Measurements from ENCODE around the gene HAPLN3. TPM values are rescaled to one million over a fixed set of nuclear protein-coding genes. Genes with fewer than 3 reads are reported as not detected.

Gene HAPLN3
- total RNA-seq, 1 experiment from 2014 or later: 42.4 TPM

GRCh38 chr15:88899251-88899650, 3.9 kb upstream of the HAPLN3 start:
- no peak for TF ChIP-seq CTCF (conservative IDR thresholded peaks at IDR 0.05)
- Histone ChIP-seq H4K20me1 (ENCODE audit: control insufficient read depth, insufficient read depth, insufficient read length) (no peaks in the 10 kb centered on the region), H3K14ac (ENCODE audit: insufficient read depth, low read length) (no peak overlapping the region), H3K9ac (ENCODE audit: extremely low read depth, insufficient read length, low read length) (no peak overlapping the region), H3K56ac (ENCODE audit: insufficient read length, low read depth, low read length) (no peak overlapping the region), H3K18ac (ENCODE audit: insufficient read length, low read depth, low read length) (no peak overlapping the region), H2BK20ac (ENCODE audit: low read depth, low read length, poor library complexity, severe bottlenecking) (no peak overlapping the region), H3K79me2 (ENCODE audit: insufficient read depth, low read length) (no peaks in the 10 kb centered on the region), H2BK120ac (ENCODE audit: low read depth, low read length, poor library complexity, severe bottlenecking) (no peak overlapping the region), H2BK12ac (ENCODE audit: insufficient read length, low read depth, low read length) (no peak overlapping the region), H2BK5ac (ENCODE audit: insufficient read length, low read length) (no peak overlapping the region), H2AK5ac (ENCODE audit: insufficient read length, low read length) (no peak overlapping the region), H4K8ac (replicated peaks; ENCODE audit: insufficient read length, low read depth, low read length) (no peak overlapping the region), H2AFZ (ENCODE audit: low read length) (no peak overlapping the region), H3K4ac (ENCODE audit: low read depth, low read length) (no peak overlapping the region), H3K23ac (ENCODE audit: insufficient read length, low read depth, low read length) (no peak overlapping the region), H3K79me1 (ENCODE audit: insufficient read depth, low read depth, low read length, poor library complexity, severe bottlenecking) (no peaks in the 10 kb centered on the region), H3K9me3 (ENCODE audit: control insufficient read depth, low read depth, low read length) (no peaks in the 10 kb centered on the region), H3T11ph (ENCODE audit: low read length) (no peak overlapping the region), H2BK15ac (ENCODE audit: low read depth, low read length) (no peak overlapping the region), H3K4me2 (ENCODE audit: insufficient read depth, insufficient read length, low read length) (no peak overlapping the region), H3K4me1 (ENCODE audit: insufficient read depth, low read length) (peaks cover 11% of the 10 kb centered on the region; the same call in 1 of the 2 replicates), H4K5ac (ENCODE audit: insufficient read length, low read depth, low read length) (no peak overlapping the region), H3K27ac (ENCODE audit: insufficient read length, low read depth, low read length) (no peak overlapping the region), H3K27me3 (ENCODE audit: insufficient read depth, low read length) (no peaks in the 10 kb centered on the region), H4K91ac (ENCODE audit: insufficient read length, low read depth, low read length) (no peak overlapping the region), H3K23me2 (ENCODE audit: insufficient read length, low read depth, low read length, poor library complexity, severe bottlenecking) (peaks cover 18% of the 10 kb centered on the region)
- Mint-ChIP-seq H3K27ac (peak overlapping the region in 1 of 3 experiments; percentile 96; a peak in 2 of 7 replicates), H3K9me3 (no peaks in the 10 kb centered on the region), H3K36me3 (ENCODE audit: insufficient read depth in 1 of 3, low read depth in 3 of 3) (peaks cover 50 to 67% (median 66%) of the 10 kb centered on the region in 3 experiments), H3K4me3 (no peak overlapping the region), H3K4me1 (peaks cover 33 to 74% of the 10 kb centered on the region in 2 experiments), H3K27me3 (ENCODE audit: low read depth) (peaks cover 9% of the 10 kb centered on the region)
- no peak for DNase-seq
- WGBS (ENCODE audit: extremely low coverage, insufficient read length, low lambda C conversion rate): no CpG with 5 or more reads among the region's 9 CpGs
